Inflammatory macrophage (primary cell): ENCODE data around the gene TMEM163.
A peak's percentile ranks its signal among the peaks of the same experiment; 100 is the strongest.
"Not testable (repeated sequence)": the region's sequence is repeated elsewhere in the genome, so short reads cannot be mapped to it uniquely, and the experiment has no call there.

ENCODE experiments used
- DNase-seq, 2 donors: peaks; one replicate each; pipeline ENCODE4 v3.0.0-alpha.2; 2020 to 2022

The TMEM163 gene

GRCh38 chr2:134660626-134661402, 58.0 kb downstream of the TMEM163 start:
- DNase-seq = no peak

- no peak for DNase-seq
Measured at GRCh38 chr2:134659724-134660123, 59.1 kb downstream of the TMEM163 start.

- no peak for DNase-seq
Measured at GRCh38 chr2:134657650-134658250, 61.0 kb downstream of the TMEM163 start.

- not testable (repeated sequence) for DNase-seq
Measured at GRCh38 chr2:134656391-134656790, 62.4 kb downstream of the TMEM163 start.

GRCh38 chr2:134648586-134648985, 70.2 kb downstream of the TMEM163 start:
- no peak for DNase-seq

- no peak for DNase-seq
Measured at GRCh38 chr2:134647607-134648256, 71.1 kb downstream of the TMEM163 start.

GRCh38 chr2:134642938-134643337, 75.9 kb downstream of the TMEM163 start:
- no peak for DNase-seq

GRCh38 chr2:134640494-134640893, 78.3 kb downstream of the TMEM163 start:
- DNase-seq = no peak

GRCh38 chr2:134639265-134639664, 79.5 kb downstream of the TMEM163 start:
- no peak for DNase-seq

GRCh38 chr2:134636714-134637113, 82.1 kb downstream of the TMEM163 start:
- no peak for DNase-seq

GRCh38 chr2:134634054-134634753, 84.6 kb downstream of the TMEM163 start:
- DNase-seq = no peak

GRCh38 chr2:134630504-134631159, 88.2 kb downstream of the TMEM163 start:
- no peak for DNase-seq

- no peak for DNase-seq
Measured at GRCh38 chr2:134628453-134628852, 90.3 kb downstream of the TMEM163 start.

- DNase-seq = no peak
Measured at GRCh38 chr2:134626781-134627180, 92.0 kb downstream of the TMEM163 start.

GRCh38 chr2:134625311-134625710, 93.5 kb downstream of the TMEM163 start:
- no peak for DNase-seq

- DNase-seq = peak; percentile 69 to 74
Measured at GRCh38 chr2:134623796-134624195, 95.0 kb downstream of the TMEM163 start.

- no peak for DNase-seq
Measured at GRCh38 chr2:134623046-134623445, 95.8 kb downstream of the TMEM163 start.

GRCh38 chr2:134621939-134622705, 96.7 kb downstream of the TMEM163 start:
- DNase-seq = no peak

- DNase-seq = no peak
Measured at GRCh38 chr2:134619250-134619649, 99.5 kb downstream of the TMEM163 start.

- DNase-seq = not testable (repeated sequence)
Measured at GRCh38 chr2:134615480-134615879, 103.3 kb downstream of the TMEM163 start.

GRCh38 chr2:134611316-134611715, 107.5 kb downstream of the TMEM163 start:
- DNase-seq = no peak

GRCh38 chr2:134610871-134611270, 107.9 kb downstream of the TMEM163 start:
- no peak for DNase-seq
